MCF 10A (cell line): Measurements from ENCODE around the gene NUP153. TPM values are rescaled to one million over a fixed set of nuclear protein-coding genes. Genes with fewer than 3 reads are reported as not detected.
A peak's percentile ranks its signal among the peaks of the same experiment; 100 is the strongest.

Source experiments
- BruUV-seq: library from RNA; stranded (reverse); fragments of 400-500 nt; replicated peaks from 2 replicates; lab custom pipeline; 2021; lab: Mats Ljungman, UMichigan
- CTCF ChIA-PET: fragments of 300-600 bp; sonication (Branson Sonifier 250); formaldehyde crosslinking; extraction: SDS; loops from one replicate; lab custom pipeline; 2021; ENCODE audit warnings: antibody characterized with exemption, inconsistent platforms; lab: Yijun Ruan, JAX
- POLR2A ChIA-PET: fragments of 300-600, 350-650 bp; sonication (Branson Sonifier 250); formaldehyde crosslinking; extraction: SDS; loops from one replicate; lab custom pipeline; 2020; ENCODE audit warnings: antibody characterized with exemption, inconsistent platforms; lab: Yijun Ruan, JAX
- DNase-seq: peaks from one replicate; pipeline ENCODE4 v3.0.0-alpha.2; 2018; ENCODE audit not compliant: unreplicated experiment
- H3K27ac Mint-ChIP-seq: one replicate; pipeline ENCODE4 v1.8.0; 2022; ENCODE audit warnings: mild to moderate bottlenecking, low read depth, mixed read lengths; ENCODE audit not compliant: unreplicated experiment
- H3K27me3 Mint-ChIP-seq: one replicate; pipeline ENCODE4 v1.8.0; 2022; ENCODE audit warnings: mixed read lengths; ENCODE audit not compliant: insufficient read depth, unreplicated experiment
- H3K36me3 Mint-ChIP-seq: one replicate; pipeline ENCODE4 v1.8.0; 2022; ENCODE audit warnings: mild to moderate bottlenecking, moderate library complexity, mixed read lengths; ENCODE audit not compliant: insufficient read depth, unreplicated experiment
- H3K4me1 Mint-ChIP-seq: one replicate; pipeline ENCODE4 v1.8.0; 2022; ENCODE audit warnings: mixed read lengths; ENCODE audit not compliant: insufficient read depth, unreplicated experiment
- H3K4me3 Mint-ChIP-seq: one replicate; pipeline ENCODE4 v1.8.0; 2022; ENCODE audit warnings: mild to moderate bottlenecking, moderate library complexity, mixed read lengths; ENCODE audit not compliant: unreplicated experiment
- H3K9me3 Mint-ChIP-seq: one replicate; pipeline ENCODE4 v1.8.0; 2022; ENCODE audit warnings: mixed read lengths; ENCODE audit not compliant: unreplicated experiment
- intact Hi-C: fragments of 100-400 bp; cut with micrococcal nuclease; formaldehyde crosslinking; loops from 2 replicates; pipeline ENCODE4 v1.14.1; 2022
- total RNA-seq: library from RNA; stranded (reverse); gene quantifications from 2 replicates; pipeline ENCODE4 v1.2.3, GENCODE V29; 2022
- TF ChIP-seq, protein P1 (sequence below): fragments of 200-600 bp; IDR thresholded peaks from one replicate; pipeline ENCODE4 v1.8.0; 2022; ENCODE audit warnings: antibody characterized with exemption, mild to moderate bottlenecking; ENCODE audit not compliant: unreplicated experiment

NUP153 gene
- total RNA-seq, 1 experiment from 2014 or later: 36.5 TPM

DNA sequence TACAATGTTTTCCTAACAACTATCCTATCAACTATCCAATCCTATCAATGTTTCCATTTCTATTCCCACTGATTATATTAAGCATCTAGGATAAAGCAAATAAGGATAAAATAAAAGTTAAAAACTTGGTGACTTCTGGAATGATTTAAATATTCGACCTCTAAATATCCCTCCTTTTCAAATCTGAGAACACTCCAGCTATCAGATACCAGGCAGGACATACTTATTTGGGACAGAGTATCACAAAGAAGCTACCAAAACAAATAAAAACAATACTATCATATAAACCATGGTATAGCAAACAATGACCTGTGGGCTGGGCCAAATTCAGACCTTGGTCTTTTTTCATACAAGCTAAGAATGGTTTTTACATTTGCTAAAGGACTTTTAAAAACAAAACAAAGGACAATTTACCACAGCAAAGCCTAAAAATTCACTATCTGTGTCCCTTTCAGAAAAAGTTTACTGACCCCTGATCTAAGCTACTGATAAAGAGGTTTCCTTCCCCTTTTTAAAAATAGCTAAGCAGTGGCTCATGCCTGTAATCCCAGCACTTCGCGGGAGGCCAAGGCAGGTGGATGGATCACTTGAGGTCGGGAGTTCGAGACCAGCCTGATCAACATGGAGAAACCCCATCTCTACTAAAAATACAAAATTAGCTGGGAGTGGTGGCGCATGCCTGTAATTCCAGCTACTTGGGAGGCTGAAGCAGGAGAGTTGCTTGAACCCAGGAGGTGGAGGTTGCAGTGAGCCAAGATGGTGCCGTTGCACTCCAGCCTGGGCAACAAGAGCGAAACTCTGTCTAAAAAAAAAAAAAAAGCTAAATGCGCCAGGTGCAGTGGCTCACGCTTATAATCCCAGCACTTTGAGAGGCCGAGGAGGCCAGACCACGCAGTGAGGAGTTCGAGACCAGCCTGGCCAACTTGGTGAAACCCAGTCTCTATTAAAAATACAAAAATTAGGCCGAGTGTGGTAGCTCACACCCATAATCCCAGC lies 6.0 kb downstream of the NUP153 start:
- ChIA-PET POLR2A (interaction anchor here (0.7 to 3.6 kb wide), 2 partner anchors 8 to 100 kb away, joined by 3 to 17 read pairs; partner anchors contain the start of gene FAM8A1), CTCF (interaction anchor here (0.6 to 2.7 kb wide), 6 partner anchors 8 to 551 kb away, joined by 3 to 9 read pairs (median 3); no protein-coding TSS in a partner anchor)
- TF ChIP-seq, protein P1, sequence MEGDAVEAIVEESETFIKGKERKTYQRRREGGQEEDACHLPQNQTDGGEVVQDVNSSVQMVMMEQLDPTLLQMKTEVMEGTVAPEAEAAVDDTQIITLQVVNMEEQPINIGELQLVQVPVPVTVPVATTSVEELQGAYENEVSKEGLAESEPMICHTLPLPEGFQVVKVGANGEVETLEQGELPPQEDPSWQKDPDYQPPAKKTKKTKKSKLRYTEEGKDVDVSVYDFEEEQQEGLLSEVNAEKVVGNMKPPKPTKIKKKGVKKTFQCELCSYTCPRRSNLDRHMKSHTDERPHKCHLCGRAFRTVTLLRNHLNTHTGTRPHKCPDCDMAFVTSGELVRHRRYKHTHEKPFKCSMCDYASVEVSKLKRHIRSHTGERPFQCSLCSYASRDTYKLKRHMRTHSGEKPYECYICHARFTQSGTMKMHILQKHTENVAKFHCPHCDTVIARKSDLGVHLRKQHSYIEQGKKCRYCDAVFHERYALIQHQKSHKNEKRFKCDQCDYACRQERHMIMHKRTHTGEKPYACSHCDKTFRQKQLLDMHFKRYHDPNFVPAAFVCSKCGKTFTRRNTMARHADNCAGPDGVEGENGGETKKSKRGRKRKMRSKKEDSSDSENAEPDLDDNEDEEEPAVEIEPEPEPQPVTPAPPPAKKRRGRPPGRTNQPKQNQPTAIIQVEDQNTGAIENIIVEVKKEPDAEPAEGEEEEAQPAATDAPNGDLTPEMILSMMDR: no peak
- BruUV-seq: no TSS peak
- Mint-ChIP-seq H3K27ac (peak overlapping the region; percentile 74), H3K9me3 (no peaks in the 10 kb centered on the region), H3K4me1 (no peaks in the 10 kb centered on the region), H3K36me3 (peaks cover 5% of the 10 kb centered on the region), H3K27me3 (no peaks in the 10 kb centered on the region), H3K4me3 (no peak overlapping the region)
- intact Hi-C loops: loop anchor here (5.0 kb wide), 1 partner anchor 102 kb away; no protein-coding TSS in a partner anchor
- DNase-seq: no peak

GRCh38 chr6:17691925-17692538 lies 14.7 kb downstream of the NUP153 start:
- Mint-ChIP-seq H3K36me3 (peaks cover 12% of the 10 kb centered on the region), H3K4me3 (no peak overlapping the region), H3K4me1 (peaks cover 6% of the 10 kb centered on the region), H3K9me3 (no peaks in the 10 kb centered on the region), H3K27me3 (no peaks in the 10 kb centered on the region), H3K27ac (no peak overlapping the region)
- POLR2A ChIA-PET: interaction anchor here (0.6 to 1.7 kb wide), 5 partner anchors 12 to 695 kb away, joined by 3 to 4 read pairs (median 3); partner anchors contain the start of gene RNF144B
- CTCF ChIA-PET: interaction anchor here (0.6 to 1.4 kb wide), 3 partner anchors 9 to 131 kb away, joined by 3 to 9 read pairs (median 4); no protein-coding TSS in a partner anchor
- intact Hi-C loops: no loop called here
- TF ChIP-seq, protein P1: no peak
- DNase-seq: no peak
- no TSS peak for BruUV-seq

- TF ChIP-seq, protein P1: no peak
- Mint-ChIP-seq H3K27me3 (no peaks in the 10 kb centered on the region), H3K27ac (peak overlapping the region; percentile 40), H3K4me1 (peaks cover 5% of the 10 kb centered on the region), H3K9me3 (no peaks in the 10 kb centered on the region), H3K36me3 (peaks cover 43% of the 10 kb centered on the region), H3K4me3 (no peak overlapping the region)
- BruUV-seq: no TSS peak
- CTCF ChIA-PET: interaction anchor here (0.7 to 0.8 kb wide), 2 partner anchors 14 to 34 kb away, joined by 3 to 7 read pairs; no protein-coding TSS in a partner anchor
- no peak for DNase-seq
- POLR2A ChIA-PET: no interaction called here
- intact Hi-C loops: no loop called here
Measured at GRCh38 chr6:17688481-17688880, 18.2 kb downstream of the NUP153 start.
